ENCODE results near the gene LMBR1L.
"Not testable (repeated sequence)": the region's sequence is repeated elsewhere in the genome, so short reads cannot be mapped to it uniquely, and the experiment has no call there.

The LMBR1L gene

GRCh38 chr12:49110464-49111155, at the start of gene LMBR1L:
Gene LMBR1L, minus strand, starts transcription at chr12:49110847. Its CDS starts 292 bp downstream, at chr12:49110555.
- DNase-seq, result peak; percentile 99

- no peak for DNase-seq
Measured at GRCh38 chr12:49160399-49160798, 49.8 kb upstream of the LMBR1L start.

GRCh38 chr12:49154221-49154620, 43.6 kb upstream of the LMBR1L start:
- no peak for DNase-seq

- no peak for DNase-seq
Measured at GRCh38 chr12:49147384-49147783, 36.7 kb upstream of the LMBR1L start.

GRCh38 chr12:49146406-49146805, 35.8 kb upstream of the LMBR1L start:
- no peak for DNase-seq

- DNase-seq, result no peak
Measured at GRCh38 chr12:49144384-49144783, 33.7 kb upstream of the LMBR1L start.

- no peak for DNase-seq
Measured at GRCh38 chr12:49138999-49139398, 28.4 kb upstream of the LMBR1L start.

GRCh38 chr12:49138587-49138986, 27.9 kb upstream of the LMBR1L start:
- no peak for DNase-seq

GRCh38 chr12:49137476-49137875, 26.8 kb upstream of the LMBR1L start:
- no peak for DNase-seq

- not testable (repeated sequence) for DNase-seq
Measured at GRCh38 chr12:49136997-49137396, 26.4 kb upstream of the LMBR1L start.

- no peak for DNase-seq
Measured at GRCh38 chr12:49133590-49133989, 22.9 kb upstream of the LMBR1L start.

- no peak for DNase-seq
Measured at GRCh38 chr12:49133014-49133413, 22.4 kb upstream of the LMBR1L start.

GRCh38 chr12:49131894-49132461, 21.3 kb upstream of the LMBR1L start:
- peak; percentile 73 for DNase-seq

- peak; percentile 91 for DNase-seq
Measured at GRCh38 chr12:49131051-49131893, 20.6 kb upstream of the LMBR1L start, which contains the start of gene TUBA1B. Gene TUBA1B, minus strand, starts transcription at chr12:49131395. Its CDS starts 95 bp downstream, at chr12:49131300.

- DNase-seq, result peak; percentile 92
Measured at GRCh38 chr12:49130151-49131050, 19.8 kb upstream of the LMBR1L start.

- DNase-seq, result no peak
Measured at GRCh38 chr12:49129332-49130150, 18.9 kb upstream of the LMBR1L start.

GRCh38 chr12:49127971-49128370, 17.3 kb upstream of the LMBR1L start:
- DNase-seq, result not testable (repeated sequence)

GRCh38 chr12:49126852-49127763, 16.5 kb upstream of the LMBR1L start:
- no peak for DNase-seq

- peak; percentile 51 for DNase-seq
Measured at GRCh38 chr12:49121047-49121696, 10.5 kb upstream of the LMBR1L start.

- DNase-seq, result no peak
Measured at GRCh38 chr12:49111206-49111605, 559 bp upstream of the LMBR1L start.
